Activated gamma-delta T cell treated with anti-CD3 and anti-CD28 coated beads, Interleukin-2, amount 50 U/mL, for 16 hours (primary cell): ENCODE measurements around the gene PTPRN2.

Experiments
- DNase-seq: peaks from one replicate; pipeline ENCODE4 v3.0.0-alpha.2; 2020; ENCODE audit warnings: low read depth

PTPRN2 gene

DNA sequence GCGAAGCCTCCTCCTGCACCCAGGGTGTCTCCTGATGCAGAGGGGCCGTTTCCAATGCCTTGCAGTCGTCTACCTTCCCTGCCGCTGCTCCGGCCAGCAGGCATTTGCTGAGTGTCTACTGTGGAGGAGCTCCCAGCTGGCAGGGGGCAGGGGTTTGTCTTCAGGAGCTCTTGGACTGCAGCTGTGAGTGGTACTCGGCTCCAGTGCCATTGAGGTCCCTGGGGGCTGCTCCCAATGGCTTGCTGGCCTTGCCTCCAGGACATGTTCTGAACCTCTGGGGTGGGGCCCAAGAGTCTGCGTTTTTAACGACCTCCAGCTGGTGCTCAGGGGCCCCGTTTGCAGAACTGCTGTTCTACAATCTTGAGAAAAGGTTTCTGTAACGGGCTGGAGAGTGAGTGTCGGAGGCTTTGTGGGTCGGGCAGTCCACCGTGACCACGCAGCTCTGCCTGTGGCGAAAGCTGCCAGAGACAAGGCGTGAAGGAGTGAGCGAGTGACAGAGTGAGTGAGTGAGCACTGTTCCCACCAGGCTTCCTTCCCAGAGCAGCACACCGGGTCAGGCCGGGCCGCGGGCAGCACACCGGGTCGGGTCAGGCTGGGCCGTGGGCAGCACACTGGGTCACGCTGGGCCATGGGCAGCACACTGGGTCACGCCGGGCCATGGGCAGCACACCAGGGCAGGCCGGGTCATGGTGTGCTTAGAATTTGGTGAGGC is 520.2 kb downstream of the PTPRN2 start:
- DNase-seq = no peak

DNA sequence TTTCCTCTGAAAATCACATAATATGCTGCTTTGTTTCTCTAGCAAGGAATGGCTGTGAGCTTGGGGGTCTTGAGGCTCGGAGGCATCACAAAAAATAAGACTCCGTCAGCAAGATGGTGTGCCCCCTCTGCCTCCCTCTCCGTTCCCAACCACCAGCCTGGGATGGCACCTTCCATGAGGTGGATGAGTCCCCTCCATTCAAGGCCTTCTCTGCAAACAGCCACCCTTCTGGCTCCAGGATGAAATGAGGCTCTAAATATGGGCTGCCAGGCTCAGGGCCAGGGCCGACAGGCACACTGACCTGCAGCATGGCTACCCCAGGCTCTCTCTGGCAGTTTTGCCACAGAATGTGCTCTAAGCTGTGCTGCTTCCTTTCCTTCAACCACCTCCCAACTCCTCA is 521.5 kb downstream of the PTPRN2 start:
- no peak for DNase-seq

DNA sequence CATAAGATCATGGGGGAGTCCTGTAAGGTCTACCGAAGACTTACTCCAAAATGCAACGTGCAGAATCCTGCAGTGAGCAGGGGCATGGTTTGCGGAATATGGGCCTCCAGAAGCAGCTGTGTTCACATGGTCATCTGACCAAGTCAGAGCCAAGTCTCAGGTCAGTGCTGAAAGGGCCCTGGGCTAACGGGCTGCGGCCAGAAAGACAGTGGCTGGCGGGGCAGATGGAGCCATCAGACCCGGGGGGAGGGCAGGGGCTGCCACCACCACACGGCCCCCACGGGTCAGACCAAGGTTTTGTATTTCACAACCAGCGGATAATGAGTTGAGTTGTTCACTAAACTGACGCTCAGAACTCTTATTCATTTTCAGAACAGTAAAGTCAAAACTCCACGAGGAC is 522.3 kb downstream of the PTPRN2 start:
- DNase-seq = no peak

DNA sequence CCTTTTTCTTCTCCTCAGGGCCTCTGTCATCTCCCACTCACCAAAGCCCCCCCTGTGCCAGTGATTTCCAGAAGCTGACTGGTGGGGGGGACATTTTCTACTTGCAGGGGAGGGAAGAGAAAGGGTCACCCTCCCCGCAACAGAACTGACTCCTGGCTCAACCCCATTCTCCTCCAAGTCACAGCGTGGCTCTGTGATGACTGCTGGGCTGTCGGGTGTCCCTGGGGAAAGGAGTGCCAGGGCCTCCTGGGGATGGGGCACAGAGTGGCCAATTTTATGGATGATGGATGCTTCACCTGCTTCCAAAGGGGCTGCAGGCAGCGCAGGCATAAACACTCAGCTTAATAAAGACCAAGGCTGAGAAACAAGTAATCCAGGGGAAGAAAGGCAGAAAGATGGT is 523.0 kb downstream of the PTPRN2 start:
- DNase-seq = no peak

DNA sequence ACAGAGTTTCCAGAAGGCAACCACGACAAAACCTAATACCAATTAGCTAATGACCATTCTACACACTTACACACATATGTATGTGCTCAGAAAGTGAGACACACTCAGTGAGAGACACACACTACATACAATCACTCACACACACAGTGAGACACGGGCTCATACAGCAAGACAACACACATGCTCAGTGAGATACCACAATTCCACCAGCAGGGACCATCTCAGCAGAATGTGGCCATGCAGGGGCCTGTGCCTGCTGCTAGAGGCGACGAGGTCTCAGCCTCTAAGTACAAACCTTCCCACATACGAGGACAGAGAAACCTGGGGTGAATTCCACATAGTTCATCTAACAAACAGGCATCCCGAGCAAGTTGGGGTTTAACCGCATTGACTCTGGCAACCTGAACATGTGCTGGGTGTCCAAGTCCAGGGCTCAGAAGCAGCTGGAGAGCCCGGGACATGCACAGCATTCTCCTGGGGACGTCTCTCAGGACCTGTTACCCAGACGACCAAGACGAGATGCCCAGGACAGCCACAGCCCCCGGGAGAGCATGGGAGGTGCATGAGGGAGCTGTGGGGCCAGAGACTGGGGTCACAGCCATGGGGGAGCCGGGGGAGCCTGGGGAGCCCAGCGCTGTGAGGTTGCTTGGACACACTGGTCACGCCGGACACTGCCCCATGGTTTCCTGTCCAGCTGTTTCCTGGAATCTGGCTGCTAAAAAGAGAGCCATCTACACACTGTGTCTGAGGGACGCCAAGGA is 523.6 kb downstream of the PTPRN2 start:
- no peak for DNase-seq

DNA sequence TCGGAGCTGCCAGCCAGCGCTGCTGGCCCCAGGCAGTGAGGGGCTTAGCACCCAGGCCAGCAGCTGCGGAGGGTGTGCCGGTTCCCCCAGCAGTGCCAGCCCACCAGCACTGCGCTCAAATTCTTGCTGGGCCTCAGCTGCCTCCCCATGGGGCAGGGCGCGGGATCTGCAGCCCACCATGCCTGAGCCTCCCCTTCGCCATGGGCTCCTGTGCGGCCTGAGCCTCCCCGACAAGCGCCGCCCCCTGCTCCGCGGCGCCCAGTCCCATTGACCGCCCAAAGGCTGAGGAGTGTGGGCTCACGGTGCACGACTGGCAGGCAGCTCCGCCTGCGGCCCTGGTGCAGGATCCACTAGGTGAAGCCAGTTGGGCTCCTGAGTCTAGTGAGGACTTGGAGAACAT is 525.0 kb downstream of the PTPRN2 start:
- no peak for DNase-seq

DNA sequence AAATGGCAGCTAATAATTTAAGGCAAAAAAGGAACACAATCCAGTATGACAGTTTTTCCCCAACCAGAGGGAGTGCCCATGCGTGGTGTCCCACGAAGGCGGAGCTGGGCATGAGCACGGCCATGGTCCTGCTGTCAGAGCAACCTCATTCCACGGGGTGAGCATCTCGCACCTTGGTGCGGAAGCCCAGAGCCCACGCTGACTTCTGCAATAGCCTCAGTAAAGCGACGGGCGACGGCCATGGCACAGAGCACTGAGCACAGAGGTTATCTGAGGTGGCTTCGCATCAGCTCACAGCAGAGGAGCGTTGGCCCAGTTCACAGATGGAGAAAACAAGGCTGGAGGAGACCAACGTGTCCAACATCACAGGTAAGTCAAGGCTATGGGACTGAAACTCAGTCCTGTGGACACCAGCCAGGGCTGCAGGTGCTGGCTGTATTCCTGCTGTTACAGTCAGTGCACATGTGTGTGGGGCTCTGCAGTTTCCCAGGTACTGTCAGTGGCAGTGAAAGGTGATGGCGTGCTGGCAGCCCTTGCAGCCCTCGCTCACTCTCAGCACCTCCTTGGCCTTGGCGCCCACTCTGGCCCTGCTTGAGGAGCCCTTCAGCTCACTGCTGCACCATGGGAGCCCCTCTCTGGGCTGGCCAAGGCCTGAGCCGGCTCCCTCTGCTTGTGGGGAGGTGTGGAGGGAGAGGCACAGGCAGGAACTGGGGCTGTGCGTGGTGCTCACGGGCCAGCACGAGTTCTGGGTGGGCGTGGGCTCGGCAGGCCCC is 525.6 kb downstream of the PTPRN2 start:
- no peak for DNase-seq

DNA sequence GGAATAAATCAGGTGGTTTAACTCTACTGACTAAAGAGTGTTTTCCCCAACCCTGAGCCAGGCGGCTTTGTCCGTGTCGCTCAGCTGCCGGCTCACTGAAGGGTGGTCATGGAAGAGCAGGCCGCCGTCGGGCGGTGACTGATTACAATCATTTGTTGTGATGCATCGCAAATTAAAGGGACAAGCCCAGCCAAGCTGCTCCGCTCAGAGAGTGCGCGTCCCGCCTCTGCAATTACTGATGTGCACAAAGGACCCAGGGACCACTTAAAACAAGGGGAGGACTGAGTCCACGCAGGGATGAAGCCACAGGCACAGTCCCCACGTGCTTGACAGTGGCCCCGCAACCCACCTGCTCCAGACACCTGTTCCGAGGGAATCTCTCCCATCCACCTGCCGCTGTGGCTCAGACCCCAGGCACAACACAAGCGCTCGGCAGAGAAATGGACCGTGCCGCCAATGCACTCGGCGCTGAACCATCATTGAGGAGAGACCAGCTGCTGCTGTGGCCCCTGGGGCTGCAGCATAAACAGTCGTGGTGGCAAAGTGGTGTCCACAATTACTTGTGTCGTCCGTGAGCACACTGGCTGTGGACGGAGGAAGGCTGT is 526.5 kb downstream of the PTPRN2 start:
- DNase-seq = no peak

DNA sequence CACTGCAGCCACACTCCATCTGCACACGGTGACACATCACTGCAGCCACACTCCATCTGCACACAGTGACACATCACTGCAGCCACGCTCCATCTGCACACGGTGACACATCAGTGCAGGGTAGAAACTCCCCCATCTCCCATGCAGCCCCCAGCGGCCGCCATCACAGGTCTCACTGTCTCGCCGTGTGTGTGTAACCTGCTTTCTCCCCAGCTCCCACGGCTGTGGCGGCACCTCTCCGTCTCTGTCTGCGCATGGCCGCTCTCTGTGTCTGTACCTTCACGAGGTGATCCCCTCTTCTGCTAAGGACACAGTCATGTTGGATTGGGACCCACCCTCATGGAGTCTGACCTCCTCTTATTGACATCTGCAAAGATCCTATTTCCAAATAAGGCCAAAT is 527.4 kb downstream of the PTPRN2 start:
- DNase-seq = no peak

DNA sequence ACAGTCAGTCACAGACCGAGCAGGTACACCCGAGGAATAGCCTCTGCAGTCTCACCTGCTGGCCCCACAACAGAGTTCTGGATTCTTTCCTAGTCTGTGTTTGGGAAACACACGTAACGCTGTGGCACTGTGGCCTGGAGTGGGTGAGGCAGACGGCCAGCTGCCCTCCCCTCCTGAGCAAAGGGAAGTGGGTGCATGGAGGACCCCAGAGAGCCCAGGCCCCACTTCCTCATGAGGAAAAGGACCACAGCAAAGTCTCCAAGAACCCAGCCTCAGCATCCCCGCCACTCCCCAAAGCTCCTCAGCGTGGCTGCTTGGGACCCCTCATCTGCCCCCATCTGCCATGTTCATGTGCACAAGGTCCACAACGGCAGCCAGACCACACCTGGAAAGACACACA is 530.2 kb downstream of the PTPRN2 start:
- no peak for DNase-seq

DNA sequence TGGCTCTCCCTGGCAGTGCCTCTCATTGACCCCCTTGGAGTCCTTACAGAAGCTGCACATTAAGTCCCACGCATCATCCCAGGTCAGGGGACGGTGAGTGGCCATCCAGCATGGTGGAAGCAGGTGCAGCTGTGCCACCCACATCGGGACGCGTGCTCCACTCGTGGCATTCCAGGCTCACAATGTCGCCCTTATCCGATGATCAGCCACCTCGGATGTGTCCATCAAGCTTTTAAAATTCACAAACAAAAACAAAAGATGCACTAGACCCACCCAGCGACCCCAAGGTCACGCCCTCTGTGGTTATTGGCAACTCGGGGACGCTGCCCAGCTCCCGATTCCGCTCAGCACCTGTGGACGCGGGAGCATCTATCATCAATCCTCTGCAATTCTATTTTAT is 530.9 kb downstream of the PTPRN2 start:
- DNase-seq = no peak

DNA sequence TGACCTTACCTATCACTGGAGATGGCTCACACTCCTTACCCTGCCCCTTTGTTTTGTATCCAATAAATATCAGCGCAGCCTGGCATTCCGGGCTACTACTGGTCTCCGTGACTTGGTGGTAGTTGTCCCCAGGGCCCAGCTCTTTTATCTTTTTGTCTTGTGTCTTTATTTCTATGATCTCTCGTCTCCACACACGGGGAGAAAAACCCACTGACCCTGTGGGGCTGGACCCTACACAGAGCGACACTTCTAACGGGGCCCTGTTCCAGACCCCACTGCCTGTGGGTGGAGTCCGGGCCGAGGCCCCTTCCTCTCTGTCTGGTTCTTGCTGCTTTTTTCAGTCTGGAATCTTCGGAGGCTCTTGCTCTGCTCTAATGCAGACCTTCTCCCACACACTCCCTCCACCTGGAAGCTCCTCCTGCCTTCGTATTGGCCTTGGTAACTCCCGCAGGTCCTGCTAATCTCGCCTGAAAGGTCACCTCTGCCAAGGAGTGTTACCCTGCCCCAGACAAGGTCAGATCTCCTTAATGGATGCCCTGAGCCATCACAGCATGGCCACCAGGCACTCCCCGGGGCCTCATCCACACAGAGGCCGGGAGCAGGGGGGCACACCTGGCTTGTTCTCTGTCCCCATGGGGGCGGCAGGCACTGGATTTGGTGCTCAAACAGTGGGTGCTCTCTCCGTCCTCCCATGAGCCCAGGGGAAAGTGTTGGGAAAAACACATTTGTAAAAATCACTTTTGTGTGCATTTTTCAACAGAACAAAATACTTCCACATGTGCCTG is 531.7 kb downstream of the PTPRN2 start:
- no peak for DNase-seq

DNA sequence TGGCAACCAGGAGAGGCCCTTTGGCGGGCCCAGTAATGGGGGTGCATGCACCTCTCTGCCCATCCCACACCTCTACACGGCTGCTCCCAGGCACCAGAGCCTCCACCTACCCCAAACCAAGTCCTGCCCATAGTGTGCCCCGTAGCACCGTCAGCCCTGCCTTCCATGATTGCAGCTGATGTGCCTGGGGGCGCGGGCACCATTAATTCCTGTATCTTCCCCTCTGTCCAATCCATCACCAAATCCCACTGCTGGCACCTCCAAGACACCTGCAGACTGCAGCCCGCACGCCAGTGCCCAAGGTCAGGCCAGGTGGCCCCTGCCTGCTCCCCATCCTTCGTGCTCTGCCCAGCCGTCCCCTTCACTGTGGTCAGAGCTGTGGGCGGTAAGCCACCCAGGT is 533.0 kb downstream of the PTPRN2 start:
- no peak for DNase-seq

DNA sequence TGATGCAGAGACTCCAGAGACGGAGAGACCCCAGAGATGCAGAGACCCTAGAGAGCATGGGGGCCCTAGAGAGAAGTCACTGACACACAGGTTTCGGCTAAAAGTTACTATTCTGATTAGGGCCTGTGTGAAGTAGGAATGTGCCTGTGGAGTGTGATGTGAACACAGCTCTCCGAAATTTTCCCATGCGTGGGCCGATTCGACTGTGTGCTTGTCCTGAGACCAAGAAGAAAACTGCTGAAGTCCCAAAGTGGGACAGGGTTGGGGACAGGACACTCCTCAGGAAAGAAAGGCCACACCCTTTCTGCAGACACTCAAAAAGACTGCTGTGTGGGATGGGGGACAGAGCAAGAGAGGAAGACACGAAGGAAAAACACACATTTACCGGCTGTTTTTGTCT is 533.5 kb downstream of the PTPRN2 start:
- DNase-seq = no peak

DNA sequence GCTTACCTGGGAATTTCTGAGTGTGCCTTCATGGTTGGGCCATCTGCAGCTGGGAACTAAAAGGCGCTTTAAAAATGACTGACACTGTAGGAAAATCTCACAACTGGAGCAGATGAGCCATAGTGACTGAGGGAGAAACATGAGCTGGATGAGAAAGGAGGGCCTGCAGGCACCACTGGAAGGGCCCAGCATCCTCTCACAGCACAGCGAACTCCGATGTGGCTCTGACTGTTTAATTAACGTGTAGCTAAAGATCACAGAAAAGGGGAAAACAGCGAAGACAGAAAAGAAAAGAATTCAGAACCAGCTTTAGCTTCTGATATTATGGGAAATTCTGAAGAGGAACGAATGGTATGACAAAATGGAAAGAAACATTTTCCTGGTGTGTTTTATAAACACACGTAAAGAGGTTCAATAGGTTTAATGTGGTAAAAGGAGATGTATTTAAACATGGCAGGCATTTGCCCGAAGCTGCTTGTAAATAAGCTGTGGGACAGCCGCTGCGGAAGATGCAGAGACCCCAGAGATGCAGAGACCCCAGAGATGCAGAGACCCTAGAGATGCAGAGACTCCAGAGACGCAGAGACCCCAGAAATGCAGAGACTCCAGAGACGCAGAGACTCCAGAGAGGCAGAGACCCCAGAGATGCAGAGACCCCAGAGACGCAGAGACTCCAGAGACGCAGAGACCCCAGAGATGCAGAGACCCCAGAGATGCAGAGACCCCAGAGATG is 534.3 kb downstream of the PTPRN2 start:
- DNase-seq = no peak

DNA sequence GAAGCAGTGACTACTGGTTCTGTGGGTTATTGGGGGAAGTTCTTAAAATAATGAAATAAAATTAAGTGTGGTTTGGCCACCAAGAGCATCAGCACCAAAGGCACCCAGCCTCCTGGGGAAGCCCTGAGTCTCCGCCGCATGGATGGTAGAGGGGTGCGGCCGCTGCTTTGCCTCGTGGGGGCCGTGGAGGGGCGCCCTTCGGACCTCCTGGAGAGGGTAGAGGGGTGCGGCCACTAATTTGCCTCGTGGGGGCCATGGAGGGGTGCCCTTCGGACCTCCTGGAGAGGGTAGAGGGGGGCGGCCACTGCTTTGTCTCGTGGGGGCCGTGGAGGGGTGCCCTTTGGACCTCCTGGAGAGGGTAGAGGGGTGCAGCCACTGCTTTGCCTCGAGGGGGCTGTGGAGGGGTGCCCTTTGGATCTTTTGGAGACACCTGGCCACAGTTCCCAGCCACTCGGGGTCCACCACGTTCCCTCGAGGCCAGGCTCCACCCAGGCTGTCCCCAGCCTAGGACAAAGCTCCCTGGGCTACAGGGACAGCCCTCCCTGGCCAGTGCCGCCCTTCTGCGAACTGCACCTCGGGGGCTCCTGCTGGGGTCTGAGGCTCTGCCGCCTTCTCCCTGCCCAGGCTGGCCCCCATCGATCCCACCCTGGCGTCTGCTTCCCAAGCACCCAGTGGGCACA is 535.1 kb downstream of the PTPRN2 start:
- no peak for DNase-seq

DNA sequence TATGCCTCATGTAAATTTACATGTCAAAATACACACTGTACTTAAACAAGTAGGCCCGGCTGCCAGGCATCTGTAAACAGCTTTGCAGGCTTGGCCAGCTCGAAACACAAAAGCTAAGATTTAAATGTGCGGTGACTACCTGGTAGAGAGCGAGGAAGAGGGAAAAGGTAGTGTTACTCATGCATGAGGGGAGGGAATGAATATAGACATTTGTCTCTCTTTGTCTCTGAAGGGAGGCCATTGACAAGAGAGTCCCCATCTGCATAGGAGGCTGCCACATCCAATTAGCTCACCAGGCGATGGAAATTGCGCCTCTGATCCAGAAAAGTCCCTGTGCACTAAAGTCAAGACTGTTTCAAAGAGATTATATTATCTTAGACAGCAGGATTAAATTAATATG is 535.8 kb downstream of the PTPRN2 start:
- no peak for DNase-seq

DNA sequence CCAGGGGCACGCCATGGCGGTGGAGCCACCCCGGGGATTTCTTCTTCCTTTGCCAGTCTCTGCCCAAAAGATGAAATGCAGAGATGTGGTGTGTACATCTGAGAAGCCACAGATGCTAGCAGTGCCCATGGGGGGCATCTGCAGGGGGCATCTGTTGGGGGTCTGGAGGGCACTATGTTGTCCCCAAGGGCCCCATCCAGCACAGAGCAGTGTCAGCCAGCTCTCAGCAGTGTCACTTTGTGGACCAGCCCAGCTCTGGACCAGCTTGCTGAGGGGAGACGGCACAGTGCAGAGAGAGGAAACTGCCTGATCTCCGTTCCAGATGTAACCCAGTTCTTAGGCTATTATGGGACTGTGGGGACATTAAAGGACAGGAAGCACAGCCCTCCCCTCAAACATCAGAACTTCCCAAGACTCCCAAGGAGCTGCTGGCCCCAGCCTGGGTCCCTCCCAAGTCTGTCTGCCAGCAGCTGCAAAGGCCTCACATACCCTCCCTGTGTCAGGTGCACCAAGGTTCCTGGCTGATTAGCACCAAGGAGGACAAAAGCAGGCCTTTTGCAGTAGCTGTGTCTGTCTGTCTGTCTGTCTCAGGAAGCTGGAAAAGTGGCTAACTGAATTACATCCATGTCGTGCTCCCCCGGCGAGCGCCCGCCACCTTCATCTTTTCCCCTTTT is 536.5 kb downstream of the PTPRN2 start:
- DNase-seq = no peak

DNA sequence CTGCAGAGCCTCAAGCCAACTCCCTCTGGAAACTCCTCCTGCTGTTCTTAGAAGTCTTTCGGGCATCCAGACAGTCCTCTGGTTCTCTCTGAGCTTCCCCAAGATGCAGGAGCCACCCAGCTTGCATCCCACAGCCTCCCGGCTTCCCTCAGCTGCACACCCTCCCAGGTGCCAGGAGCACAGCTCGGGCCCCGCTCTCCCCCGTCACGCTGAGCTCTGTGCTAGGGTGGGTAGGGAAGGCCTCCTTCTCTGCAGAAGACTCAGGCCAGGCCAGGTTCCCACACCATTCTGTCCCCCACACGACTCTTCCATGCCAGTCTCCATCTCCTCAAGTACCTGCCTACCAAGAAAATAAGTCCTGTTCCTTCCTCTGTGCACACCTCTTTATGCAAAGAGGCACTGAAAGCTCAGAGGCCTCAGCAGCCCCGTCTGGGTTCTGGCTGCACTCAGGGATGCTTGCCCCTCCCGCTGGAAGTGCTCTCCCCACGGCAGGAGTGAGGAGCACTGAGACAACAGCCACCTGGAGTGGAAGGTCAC is 537.1 kb downstream of the PTPRN2 start:
- no peak for DNase-seq

DNA sequence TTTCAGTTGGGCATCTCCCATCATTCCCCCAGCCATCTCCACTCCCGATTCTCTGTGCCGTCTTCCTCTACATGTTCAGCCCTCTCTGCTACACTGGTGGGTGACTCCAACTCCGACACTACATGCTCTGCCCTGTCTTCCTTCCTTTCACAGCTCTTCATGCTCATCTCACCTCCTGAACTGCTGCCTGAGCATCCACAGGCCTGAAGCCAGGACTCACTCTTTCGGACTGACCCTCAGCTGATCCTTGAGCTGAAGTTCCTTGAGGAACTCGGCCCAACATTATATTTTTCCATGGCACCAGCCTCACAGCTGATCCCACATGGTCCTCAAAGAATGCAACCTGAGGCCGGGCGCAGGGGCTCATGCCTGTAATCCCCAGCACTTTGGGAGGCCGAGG is 538.4 kb downstream of the PTPRN2 start:
- DNase-seq = no peak
